GM12878 (cell line): ENCODE data around the gene CEBPB.

Source experiments
- ATF2 ChIP-seq: IDR thresholded peaks from 2 replicates; pipeline ENCODE4 v1.6.1; 2012; ENCODE audit warnings: low read length, inconsistent platforms
- CTCF ChIP-seq, 3 experiments: IDR thresholded peaks in 2 of 3; conservative IDR thresholded peaks in 1 of 3; 2 replicates each; pipeline ENCODE4 v1.5.1; 2011; ENCODE audit warnings: low read depth in 3 of 3, low read length in 3 of 3, mild to moderate bottlenecking in 3 of 3, control low read depth in 2 of 3, moderate library complexity in 2 of 3, inconsistent platforms in 1 of 3, mixed read lengths in 1 of 3; ENCODE audit not compliant: control insufficient read depth in 2 of 3, insufficient read depth in 1 of 3; ENCODE audit errors: extremely low read depth in 1 of 3
- EP300 ChIP-seq, 2 experiments: fragments of 150-350 bp in 1 of 2; IDR thresholded peaks; 2 replicates each; pipeline ENCODE4 v1.6.1; 2011 to 2012; ENCODE audit warnings: low read depth in 2 of 2, low read length in 2 of 2, borderline replicate concordance in 1 of 2, improper control_type of control experiment in 1 of 2, inconsistent platforms in 1 of 2; ENCODE audit not compliant: control insufficient read depth in 1 of 2
- GATAD2B ChIP-seq: fragments of 450-650 bp; conservative IDR thresholded peaks from 2 replicates; pipeline ENCODE4 v1.6.1; 2017; ENCODE audit warnings: low read depth, mild to moderate bottlenecking, moderate library complexity
- POLR2A ChIP-seq: IDR thresholded peaks from 2 replicates; pipeline ENCODE4 v1.6.1; 2011; ENCODE audit warnings: low read depth, mild to moderate bottlenecking, low read length
- POLR2AphosphoS5 ChIP-seq: IDR thresholded peaks from 2 replicates; pipeline ENCODE4 v1.6.1; 2011; ENCODE audit warnings: mild to moderate bottlenecking, low read length, inconsistent platforms
- REST ChIP-seq: IDR thresholded peaks from 2 replicates; pipeline ENCODE4 v1.6.1; 2012; ENCODE audit warnings: mild to moderate bottlenecking, low read depth, low read length
- SKIL ChIP-seq: fragments of 450-650 bp; IDR thresholded peaks from 2 replicates; pipeline ENCODE4 v1.6.1; 2017; ENCODE audit warnings: mild to moderate bottlenecking, low read depth, inconsistent platforms; ENCODE audit not compliant: poor library complexity, severe bottlenecking
- SMC3 ChIP-seq: IDR thresholded peaks from 2 replicates; pipeline ENCODE4 v1.6.1; 2011; ENCODE audit warnings: low read length, improper control_type of control experiment, borderline replicate concordance
- SP1 ChIP-seq: IDR thresholded peaks from one replicate; pipeline ENCODE4 v1.6.1; 2011; ENCODE audit warnings: low read depth, low read length
- SRF ChIP-seq, 2 experiments: IDR thresholded peaks; 2 replicates each; pipeline ENCODE4 v1.6.1; 2011; ENCODE audit warnings: low read depth in 2 of 2, low read length in 2 of 2, mild to moderate bottlenecking in 1 of 2, moderate library complexity in 1 of 2
- TBL1XR1 ChIP-seq: IDR thresholded peaks from 2 replicates; pipeline ENCODE4 v1.6.1; 2012; ENCODE audit warnings: low read depth, low read length, improper control_type of control experiment
- YY1 ChIP-seq: IDR thresholded peaks from 2 replicates; pipeline ENCODE4 v1.6.1; 2011; ENCODE audit warnings: low read depth, mild to moderate bottlenecking, low read length
- ZBTB11 ChIP-seq: fragments of 450-650 bp; formaldehyde crosslinking; IDR thresholded peaks from 2 replicates; pipeline ENCODE4 v1.5.0; 2022; ENCODE audit warnings: mild to moderate bottlenecking, missing genetic modification characterization

GRCh38 chr20:50216543-50217206 lies 26.0 kb downstream of the CEBPB start:
- TF ChIP-seq YY1 = no peak
- no peak for TF ChIP-seq ZBTB11 (CRISPR knock-in tag)
- no peak for TF ChIP-seq CTCF (IDR thresholded peaks at IDR 0.05 in 2 of 3, conservative IDR thresholded peaks at IDR 0.05 in 1 of 3; ENCODE audit: control insufficient read depth in 2 of 3, extremely low read depth in 1 of 3, insufficient read depth in 1 of 3, low read depth in 3 of 3, low read length in 3 of 3)
- no peak for TF ChIP-seq SKIL
- no peak for TF ChIP-seq TBL1XR1
- TF ChIP-seq SMC3 = no peak
- TF ChIP-seq EP300 (IDR thresholded peaks at IDR 0.05; ENCODE audit: borderline replicate concordance in 1 of 2, control insufficient read depth in 1 of 2, low read depth in 2 of 2, low read length in 2 of 2) = no peak
- no peak for TF ChIP-seq SRF (IDR thresholded peaks at IDR 0.05; ENCODE audit: low read depth in 2 of 2, low read length in 2 of 2)
- no peak for TF ChIP-seq REST
- no peak for TF ChIP-seq ATF2
- no peak for TF ChIP-seq POLR2AphosphoS5
- no peak for TF ChIP-seq SP1
- TF ChIP-seq POLR2A = no peak
- no peak for TF ChIP-seq GATAD2B
